ENCODE data around the gene XPO5. TPM values are rescaled to one million over a fixed set of nuclear protein-coding genes. Genes with fewer than 3 reads are reported as not detected.
A peak's percentile ranks its signal among the peaks of the same experiment; 100 is the strongest.

XPO5 gene
- total RNA-seq, 2 donors from 2014 or later, result 23.1 to 32.3 TPM

DNA sequence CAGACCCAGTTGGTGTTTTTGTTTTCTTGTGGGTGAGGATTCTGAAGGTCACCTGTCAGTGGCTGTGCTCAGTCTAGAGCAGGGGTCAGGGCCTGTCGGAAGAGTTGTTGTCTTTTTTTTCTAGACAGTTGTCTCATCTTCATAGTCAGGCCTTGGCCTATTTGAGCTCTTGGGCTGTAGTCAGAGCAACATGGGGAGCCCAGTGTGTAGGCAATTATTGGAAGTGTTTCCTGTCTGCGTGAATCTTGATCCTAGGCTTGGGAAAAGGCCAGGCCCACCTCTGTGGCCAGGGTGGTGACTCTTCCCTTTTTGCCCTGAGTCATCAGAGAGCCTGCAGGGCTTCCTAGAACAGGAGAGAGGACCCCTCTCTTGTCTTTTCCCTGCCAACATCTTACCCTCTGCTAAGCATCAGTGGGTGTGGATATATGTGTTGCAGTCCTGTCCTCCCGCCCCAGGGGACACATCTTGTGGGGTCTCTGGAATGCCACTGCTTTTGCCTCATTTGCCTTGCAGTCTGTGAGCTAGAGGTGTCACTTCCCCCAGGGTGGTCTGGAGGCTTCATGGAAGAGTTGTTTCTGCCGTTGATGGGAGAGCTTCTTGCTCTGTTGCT, 87.1 kb downstream of the XPO5 start:
- Histone ChIP-seq H3K27me3 (no peaks in the 10 kb centered on the region), H3K27ac (no peak overlapping the region), H3K9me3 (no peaks in the 10 kb centered on the region), H3K4me3 (no peak overlapping the region), H3K36me3 (no peaks in the 10 kb centered on the region), H3K9ac (ENCODE audit: low read depth in 2 of 2, low read length in 2 of 2) (no peak overlapping the region), H3K4me1 (no peaks in the 10 kb centered on the region)
- intact Hi-C loops (cut with DNase I), result no loop called here
- DNase-seq, result no peak
- TF ChIP-seq, protein P1, sequence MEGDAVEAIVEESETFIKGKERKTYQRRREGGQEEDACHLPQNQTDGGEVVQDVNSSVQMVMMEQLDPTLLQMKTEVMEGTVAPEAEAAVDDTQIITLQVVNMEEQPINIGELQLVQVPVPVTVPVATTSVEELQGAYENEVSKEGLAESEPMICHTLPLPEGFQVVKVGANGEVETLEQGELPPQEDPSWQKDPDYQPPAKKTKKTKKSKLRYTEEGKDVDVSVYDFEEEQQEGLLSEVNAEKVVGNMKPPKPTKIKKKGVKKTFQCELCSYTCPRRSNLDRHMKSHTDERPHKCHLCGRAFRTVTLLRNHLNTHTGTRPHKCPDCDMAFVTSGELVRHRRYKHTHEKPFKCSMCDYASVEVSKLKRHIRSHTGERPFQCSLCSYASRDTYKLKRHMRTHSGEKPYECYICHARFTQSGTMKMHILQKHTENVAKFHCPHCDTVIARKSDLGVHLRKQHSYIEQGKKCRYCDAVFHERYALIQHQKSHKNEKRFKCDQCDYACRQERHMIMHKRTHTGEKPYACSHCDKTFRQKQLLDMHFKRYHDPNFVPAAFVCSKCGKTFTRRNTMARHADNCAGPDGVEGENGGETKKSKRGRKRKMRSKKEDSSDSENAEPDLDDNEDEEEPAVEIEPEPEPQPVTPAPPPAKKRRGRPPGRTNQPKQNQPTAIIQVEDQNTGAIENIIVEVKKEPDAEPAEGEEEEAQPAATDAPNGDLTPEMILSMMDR (IDR thresholded peaks at IDR 0.05), result no peak

DNA sequence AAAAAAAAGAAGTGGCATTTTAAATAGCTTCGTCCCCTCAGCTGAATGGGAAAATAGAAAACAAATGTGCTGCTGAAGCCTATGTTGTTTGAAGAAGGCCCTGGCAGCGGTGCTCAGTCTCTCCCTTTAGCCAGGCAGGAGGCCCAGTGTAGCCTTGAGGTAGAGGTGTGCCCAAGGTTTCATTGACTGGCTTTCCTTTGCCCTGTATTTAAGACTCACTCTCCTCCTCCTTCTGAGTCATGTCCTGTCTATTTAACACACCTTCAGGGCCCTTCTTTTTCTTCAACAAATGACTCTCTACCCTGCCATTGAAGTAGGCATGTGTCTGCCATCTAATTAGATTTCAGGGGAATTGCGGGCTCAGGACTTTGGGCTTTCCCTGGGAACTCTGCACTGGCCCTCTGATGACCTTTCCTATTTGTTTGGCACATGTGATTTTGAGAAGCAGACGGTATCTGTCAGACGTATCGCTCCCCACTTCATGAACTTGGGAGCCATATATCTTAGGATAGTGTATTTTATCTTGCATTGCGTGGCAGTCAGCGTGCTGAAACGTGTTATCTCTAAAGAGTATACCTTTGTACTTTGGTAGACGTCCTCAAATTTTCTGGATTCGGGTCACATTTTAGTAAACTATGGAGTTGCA, 94.1 kb downstream of the XPO5 start:
- Histone ChIP-seq H3K4me1 (no peaks in the 10 kb centered on the region), H3K36me3 (no peaks in the 10 kb centered on the region), H3K27ac (no peak overlapping the region), H3K27me3 (no peaks in the 10 kb centered on the region), H3K4me3 (no peak overlapping the region), H3K9me3 (no peaks in the 10 kb centered on the region), H3K9ac (ENCODE audit: low read depth in 2 of 2, low read length in 2 of 2) (no peak overlapping the region)
- intact Hi-C loops (cut with DNase I), result no loop called here
- TF ChIP-seq, protein P1 (IDR thresholded peaks at IDR 0.05), result no peak
- no peak for DNase-seq

DNA sequence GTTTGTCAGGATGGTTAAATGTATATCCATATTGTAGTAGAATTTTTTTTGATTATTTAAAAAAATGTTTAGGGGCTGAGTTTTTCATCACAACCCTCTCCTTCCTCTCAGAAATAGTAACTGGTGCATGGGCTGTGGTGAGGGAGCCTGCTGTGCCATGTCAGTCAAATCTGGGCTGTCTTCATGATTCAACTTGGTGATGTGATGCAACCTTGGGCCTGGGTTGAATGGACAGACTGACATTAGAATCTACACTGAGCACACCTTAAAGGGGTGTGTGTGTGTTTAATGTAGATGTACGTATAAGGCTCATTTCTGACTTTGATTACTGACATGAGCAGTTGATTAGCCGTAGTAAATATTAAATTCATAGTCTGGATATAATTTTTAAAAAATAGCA, 94.8 kb downstream of the XPO5 start:
- Histone ChIP-seq H3K27ac (no peak overlapping the region), H3K4me1 (no peaks in the 10 kb centered on the region), H3K27me3 (no peaks in the 10 kb centered on the region), H3K4me3 (no peak overlapping the region), H3K36me3 (no peaks in the 10 kb centered on the region), H3K9me3 (no peaks in the 10 kb centered on the region), H3K9ac (ENCODE audit: low read depth in 2 of 2, low read length in 2 of 2) (no peak overlapping the region)
- intact Hi-C loops (cut with DNase I), result no loop called here
- DNase-seq, result no peak
- TF ChIP-seq, protein P1 (IDR thresholded peaks at IDR 0.05), result no peak

- Histone ChIP-seq H3K9ac (ENCODE audit: low read depth in 2 of 2, low read length in 2 of 2) (peak overlapping the region; percentile 70 to 74), H3K36me3 (no peaks in the 10 kb centered on the region), H3K4me1 (no peaks in the 10 kb centered on the region), H3K9me3 (no peaks in the 10 kb centered on the region), H3K27me3 (no peaks in the 10 kb centered on the region), H3K27ac (peak overlapping the region; percentile 72), H3K4me3 (peak overlapping the region; percentile 86)
- TF ChIP-seq, protein P1 (IDR thresholded peaks at IDR 0.05), result no peak
- DNase-seq, result no peak
- intact Hi-C loops (cut with DNase I), result no loop called here
These were observed 97.8 kb downstream of the XPO5 start for GRCh38 chr6:43478008-43478372.

- Histone ChIP-seq H3K4me3 (peak within 1 kb of the TSS; percentile 86), H3K27me3 (no peaks in the 10 kb centered on the region), H3K9ac (ENCODE audit: low read depth in 2 of 2, low read length in 2 of 2) (peak within 1 kb of the TSS; percentile 70 to 74), H3K27ac (peak within 1 kb of the TSS; percentile 72), H3K9me3 (no peaks in the 10 kb centered on the region), H3K36me3 (no peaks in the 10 kb centered on the region), H3K4me1 (no peaks in the 10 kb centered on the region)
- TF ChIP-seq, protein P1 (IDR thresholded peaks at IDR 0.05), result no peak
- DNase-seq, result peak; percentile 98
- intact Hi-C loops (cut with DNase I), result no loop called here
These were observed 98.4 kb downstream of the XPO5 start, which contains the start of gene TJAP1 for GRCh38 chr6:43477235-43478007. Gene TJAP1 (plus strand): TSS chr6:43477570. CDS start chr6:43499002, 21,432 bp downstream.

All from colonic mucosa (tissue), 4 donors.